Stimulated activated CD4-positive, alpha-beta T cell treated with anti-CD3 and anti-CD28 coated beads, TNF-alpha, amount 100 ng/mL, for 48 hours (primary cell): ENCODE measurements around the gene BCL2L12.

Experiments
- DNase-seq, 3 donors: peaks; one replicate each; pipeline ENCODE4 v3.0.0-alpha.2; 2020; ENCODE audit warnings: low read depth in 3 of 3

BCL2L12 gene

DNA sequence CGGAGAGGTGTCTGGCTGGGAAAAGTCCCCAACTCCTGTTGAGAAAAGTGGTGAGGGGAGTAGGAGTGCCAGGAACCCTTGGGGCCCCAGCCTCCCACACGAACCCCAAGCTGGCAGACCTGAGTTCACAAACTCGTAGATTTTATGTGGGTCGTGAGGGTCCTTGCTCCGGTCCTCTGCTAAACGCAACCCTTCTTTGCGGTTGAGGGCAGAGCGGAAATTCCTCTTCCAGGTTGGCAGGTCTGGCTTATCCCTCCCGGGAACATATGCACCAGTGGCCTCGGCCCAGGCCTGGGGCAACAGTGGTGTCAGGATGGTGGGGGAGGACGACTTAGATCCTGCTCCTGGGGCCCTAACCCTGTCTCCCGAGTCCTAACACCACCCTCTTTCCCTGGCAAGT lies 2.5 kb upstream of the BCL2L12 start:
- no peak for DNase-seq

DNA sequence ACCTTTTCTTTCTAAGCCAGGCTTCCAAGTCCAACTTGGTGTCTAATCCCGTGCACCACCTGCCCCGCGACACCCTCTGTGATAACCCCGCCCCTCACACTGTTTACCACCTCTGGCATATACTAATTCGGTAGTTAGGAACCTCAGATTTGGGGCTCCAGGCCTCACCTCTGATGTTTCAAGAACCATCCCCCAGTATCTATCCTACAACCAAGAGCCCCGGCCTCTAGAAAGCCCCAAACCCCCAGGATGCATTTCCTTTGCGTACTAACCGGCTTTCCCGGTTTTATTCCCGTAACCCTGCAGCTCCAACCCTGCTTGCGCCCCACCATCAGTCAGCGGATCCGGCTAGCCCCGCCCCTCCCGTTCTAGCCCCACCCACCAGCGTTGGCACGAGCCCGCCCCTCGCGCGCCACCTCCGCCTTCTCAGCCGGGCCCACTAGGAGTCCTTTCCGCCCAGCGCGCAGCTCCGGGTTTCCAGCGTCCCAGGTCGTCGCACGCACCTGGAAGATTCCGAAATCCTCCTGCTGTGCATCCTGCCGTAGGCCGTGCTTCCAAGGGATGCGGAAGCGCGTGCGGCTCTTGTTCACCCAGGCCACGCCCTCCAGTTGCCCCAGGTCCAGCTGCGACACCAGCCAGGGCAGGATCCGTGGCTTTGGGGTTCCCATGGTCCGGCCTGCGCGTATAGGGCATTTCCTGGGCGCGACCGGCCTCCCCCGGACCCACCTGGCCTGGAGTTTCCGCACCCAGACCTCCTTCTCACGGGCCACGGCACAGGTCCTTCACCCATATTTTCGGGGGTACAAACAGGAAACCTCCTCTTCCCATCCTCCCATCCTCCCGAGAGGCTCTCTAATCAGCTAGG lies 1.3 kb upstream of the BCL2L12 start:
- peak; percentile 80 to 98 (median 87) for DNase-seq

- no peak for DNase-seq
Measured at GRCh38 chr19:49665036-49665350, 740 bp upstream of the BCL2L12 start.

DNA sequence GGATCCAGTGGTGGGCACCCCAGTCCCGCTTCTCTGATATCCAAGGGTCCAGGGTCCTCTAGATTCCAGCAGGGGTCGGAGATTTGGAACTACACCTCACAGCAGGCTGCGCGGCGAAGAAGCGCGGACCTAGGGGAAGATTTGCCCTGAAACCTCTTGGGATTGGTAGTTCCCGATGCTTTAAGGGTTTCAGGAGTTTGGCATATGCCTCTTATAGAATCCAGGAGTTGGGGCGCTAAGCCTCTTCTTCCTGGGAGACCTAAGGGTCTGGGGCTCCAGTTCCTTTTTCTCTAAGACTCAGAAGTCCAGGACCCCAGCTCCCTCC lies 349 bp downstream of the BCL2L12 start:
- DNase-seq, result no peak

DNA sequence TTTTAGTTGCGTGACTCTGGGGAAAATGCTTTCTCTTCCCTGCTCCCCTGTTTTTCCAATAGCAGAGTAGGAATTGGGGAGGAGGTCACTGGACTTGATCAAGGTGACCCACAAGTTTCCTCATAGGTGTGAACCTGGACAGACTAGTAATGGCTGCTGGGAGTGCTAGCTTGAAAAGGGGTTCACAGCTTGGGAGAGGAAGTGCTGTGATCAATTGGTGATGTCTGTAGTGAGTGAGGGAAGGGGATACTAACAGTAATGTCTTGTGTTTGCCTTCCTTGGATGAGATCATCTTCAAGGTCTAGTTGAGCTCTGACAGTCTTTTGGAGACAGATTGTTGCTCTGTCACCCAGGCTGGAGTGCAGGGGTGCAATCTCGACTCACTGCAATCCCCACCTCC lies 1.7 kb downstream of the BCL2L12 start:
- DNase-seq, result no peak

DNA sequence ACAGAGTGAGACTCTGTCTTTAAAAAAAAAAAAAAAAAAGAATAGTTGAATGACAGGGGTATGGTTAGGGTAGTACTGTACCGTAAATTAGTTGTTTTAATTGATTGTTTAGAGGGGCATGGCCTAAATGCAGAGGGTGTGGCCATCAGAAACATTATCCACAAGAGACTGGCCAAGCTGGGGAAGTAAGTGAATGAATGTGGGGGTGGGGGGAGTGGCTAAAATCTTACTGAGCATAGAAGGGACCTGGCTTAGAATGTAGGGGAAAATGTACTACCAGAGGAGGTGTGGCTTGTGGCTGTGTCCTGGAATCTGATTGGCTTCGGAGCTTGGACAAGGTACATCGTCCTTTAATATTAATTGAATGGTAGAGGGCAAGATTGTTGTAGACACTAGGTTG lies 3.8 kb downstream of the BCL2L12 start:
- DNase-seq, result no peak

GRCh38 chr19:49672131-49672919 lies 6.6 kb downstream of the BCL2L12 start:
- DNase-seq, result peak; percentile 60 to 74 (median 64)

DNA sequence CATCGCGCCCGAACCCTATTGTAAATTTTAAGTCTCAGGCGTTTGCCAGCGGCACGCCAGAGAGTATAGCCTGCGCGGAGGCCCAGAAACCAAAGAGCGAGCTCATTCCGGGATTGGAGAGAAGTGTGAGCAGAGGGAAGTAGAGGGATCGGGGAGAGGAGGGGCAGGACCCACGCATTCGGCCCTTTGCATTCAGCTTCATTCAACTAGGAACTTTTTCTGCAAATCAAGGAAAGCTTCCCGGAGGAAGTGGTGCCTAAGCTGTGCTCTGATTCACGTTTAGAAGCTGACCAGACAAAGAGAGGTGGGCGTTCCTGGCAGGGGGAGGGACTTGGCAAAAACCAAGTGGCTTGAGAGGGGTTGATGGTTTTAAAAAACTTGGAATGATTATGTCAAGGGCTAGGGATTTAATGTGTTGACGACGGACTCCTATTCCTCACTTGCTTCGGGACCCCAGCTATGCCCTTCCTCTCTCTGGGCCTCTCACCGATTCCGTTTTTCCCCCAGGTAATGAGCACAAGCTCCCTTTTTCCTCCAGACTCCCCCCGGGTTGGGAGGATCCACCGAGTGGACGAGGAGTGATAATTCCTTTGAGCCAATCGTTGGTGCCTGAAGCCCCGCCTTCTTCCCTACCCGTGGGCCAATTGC lies 10.5 kb downstream of the BCL2L12 start:
- peak in 2 of 3 donors; percentile 57 to 73 for DNase-seq

- peak; percentile 97 to 99 (median 97) for DNase-seq
Measured at GRCh38 chr19:49676784-49677230, 11.1 kb downstream of the BCL2L12 start.

GRCh38 chr19:49677231-49677900 lies 11.6 kb downstream of the BCL2L12 start, which contains the start of gene PRMT1:
PRMT1 (plus strand) TSS chr19:49677271; CDS start chr19:49677281, 10 bp downstream.
- DNase-seq, result peak in 1 of 3 donors; percentile 36

DNA sequence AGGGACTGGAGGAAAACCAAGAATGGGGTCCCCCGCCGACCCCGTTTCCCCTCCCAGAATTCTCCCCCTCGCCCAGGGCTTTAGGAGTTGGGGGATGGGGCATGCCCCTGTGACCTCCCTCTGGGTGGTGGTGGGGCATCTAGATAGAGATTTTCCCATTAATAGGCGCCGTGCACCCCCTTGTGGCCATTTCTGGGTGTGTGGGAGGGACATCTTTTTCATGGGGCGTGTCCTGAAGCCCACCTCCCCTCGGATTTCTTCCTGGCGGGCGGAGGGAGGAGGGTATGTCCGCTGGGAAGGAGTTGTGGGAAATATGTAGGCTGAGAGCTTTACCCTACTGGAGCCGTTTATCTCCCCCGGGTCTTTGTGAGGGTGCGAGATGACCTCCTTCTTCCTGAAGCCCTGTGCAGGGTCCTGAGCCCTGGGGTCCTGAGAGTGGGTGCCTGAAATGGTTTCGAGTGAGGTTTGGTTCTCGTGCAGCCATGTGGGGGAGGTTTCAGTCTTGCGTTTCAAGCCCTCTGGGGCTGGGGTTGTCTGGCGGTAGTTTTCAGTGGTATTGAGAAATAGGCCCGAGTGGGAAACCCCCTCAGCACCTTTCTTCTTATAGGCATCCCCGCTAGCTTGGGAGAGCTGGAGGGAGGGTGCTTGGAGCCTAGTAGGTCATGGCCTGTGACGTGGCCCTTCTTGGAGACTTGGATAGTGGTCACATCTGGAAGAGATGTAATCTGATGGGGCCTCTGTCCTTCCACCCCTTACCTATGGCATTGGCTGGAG lies 12.4 kb downstream of the BCL2L12 start:
- peak; percentile 65 to 69 (median 69) for DNase-seq

DNA sequence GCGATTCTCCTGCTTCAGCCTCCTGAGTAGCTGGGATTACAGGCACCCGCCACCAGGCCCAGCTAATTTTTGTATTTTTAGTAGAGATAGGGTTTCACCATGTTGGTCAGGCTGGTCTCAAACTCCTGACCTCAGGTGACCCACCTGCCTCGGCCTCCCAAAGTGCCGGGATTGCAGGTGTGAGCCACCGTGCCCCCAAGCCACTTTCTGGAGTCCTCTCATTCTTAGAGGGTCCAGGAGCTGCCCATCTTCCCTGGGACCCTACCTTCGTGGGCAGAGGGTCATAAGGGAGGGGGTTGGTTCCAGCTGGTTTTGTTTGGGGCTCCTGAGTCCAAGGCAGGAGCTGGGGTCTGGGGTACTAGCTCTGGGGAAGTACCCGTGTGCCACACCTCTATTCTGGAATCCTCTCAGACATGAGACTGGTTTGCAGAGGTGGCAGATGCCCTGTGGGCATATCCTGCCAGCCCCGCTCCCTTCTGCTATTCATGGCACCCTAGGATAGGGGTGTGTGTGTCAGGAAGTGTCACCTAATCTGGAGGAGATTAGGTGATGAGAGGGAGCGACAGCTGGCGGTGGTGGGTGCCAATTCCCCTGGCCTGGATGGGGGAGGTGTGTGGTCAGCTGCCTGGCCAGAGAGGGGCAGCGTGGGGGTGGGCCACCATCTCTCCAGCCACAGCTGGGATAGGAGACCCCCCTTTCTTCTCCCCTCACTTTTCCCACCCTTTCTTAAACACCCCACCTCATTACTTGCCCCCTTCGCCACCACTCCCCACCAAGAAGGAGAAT lies 13.4 kb downstream of the BCL2L12 start:
- no peak for DNase-seq

DNA sequence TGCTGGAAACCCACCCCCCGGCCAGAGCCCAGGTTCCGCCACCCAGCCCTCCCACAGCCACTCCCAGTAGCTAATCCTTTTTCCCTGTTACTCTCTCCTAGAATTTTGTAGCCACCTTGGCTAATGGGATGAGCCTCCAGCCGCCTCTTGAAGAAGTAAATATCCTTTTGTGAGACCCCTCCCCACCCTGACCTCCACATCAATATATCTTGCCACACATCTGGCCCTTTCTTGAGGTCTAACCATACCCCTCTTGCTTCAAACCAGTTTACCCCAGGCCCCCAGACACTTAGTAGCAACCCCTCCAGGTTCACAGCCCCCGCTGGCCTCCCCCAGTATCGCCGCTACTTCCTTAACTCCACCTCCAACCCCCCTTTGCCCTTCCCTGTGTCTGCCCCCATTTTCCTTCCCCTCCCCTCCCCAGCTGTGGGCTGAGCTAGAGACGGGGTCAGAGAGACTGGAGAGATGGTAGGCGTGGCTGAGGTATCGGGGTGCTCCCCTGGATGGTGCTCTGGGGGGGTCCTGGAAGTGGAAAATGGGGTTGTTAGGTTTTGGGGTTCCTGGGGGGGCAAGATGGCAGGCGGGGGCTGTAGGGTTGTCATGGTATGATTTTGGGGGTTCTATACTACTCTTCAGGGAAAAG lies 14.2 kb downstream of the BCL2L12 start:
- DNase-seq, result no peak

DNA sequence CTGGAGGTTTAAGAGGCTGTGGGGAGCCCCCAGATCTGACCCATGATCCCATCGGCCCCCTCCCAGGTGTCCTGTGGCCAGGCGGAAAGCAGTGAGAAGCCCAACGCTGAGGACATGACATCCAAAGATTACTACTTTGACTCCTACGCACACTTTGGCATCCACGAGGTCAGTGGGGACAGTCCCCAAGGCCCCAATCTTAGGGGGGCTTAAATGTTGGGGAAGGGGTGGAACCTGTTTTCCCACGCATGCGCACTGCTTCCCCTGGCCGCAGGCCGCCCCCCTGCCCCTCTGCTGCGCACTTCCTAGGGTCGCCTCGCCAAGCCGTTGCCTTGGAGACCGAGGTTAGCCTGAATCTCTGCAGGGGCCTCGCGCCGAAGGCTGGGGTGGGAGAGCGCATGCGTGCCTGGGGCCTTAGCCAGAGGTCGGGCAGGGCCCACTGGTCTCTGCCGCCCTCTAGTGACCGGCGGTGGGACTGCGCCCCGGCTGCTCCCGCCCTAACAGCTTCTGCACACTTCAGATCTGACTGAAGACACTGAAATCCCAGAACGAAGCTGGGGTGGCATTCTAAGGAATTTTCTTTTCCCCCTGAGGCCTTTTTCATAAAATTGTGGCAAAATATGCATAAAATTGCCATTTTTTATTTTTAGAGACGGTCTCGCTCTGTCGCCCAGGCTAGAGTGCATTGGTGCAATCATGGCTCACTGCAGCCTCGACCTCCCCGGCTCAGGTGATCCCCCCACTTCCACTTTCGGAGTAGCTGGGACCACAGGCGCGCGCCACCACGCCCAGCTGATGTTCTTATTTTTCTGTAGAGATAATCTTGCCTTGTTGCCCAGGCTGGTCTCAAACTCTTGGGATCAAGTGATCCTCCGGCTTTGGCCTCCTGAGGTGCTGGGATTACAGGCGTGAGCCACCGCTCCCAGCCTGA lies 15.0 kb downstream of the BCL2L12 start:
- peak; percentile 87 to 95 (median 93) for DNase-seq

DNA sequence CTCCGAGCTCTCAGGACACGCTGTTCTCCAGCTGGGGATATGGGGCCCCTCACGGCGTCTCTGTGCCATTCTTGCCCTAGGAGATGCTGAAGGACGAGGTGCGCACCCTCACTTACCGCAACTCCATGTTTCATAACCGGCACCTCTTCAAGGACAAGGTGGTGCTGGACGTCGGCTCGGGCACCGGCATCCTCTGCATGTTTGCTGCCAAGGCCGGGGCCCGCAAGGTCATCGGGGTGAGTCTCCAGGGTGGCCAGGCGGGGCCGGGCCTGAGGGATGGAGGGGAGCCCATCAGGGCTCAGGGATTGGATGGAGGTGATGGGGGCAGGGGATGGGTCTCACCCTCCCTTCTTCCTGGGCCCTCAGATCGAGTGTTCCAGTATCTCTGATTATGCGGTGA lies 16.1 kb downstream of the BCL2L12 start:
- no peak for DNase-seq

DNA sequence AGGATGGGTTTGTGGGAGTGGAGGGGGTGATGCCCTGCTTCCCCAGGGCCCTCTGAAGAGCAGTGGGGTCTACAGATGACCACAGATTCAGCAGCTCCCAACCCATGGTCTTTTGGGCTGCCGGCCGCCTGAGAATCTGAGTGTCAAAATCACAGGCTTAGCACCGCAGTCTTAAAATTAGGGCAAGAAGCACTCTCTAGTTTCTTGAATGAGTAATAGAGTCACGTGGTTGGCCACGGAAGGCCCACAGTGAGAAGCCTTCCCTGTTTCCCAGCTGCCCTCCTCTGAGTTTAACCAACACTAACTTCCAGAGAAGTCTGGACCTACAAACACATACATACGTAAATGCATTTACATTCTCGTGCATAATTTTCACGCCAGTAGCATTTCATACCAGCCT lies 16.5 kb downstream of the BCL2L12 start:
- no peak for DNase-seq

DNA sequence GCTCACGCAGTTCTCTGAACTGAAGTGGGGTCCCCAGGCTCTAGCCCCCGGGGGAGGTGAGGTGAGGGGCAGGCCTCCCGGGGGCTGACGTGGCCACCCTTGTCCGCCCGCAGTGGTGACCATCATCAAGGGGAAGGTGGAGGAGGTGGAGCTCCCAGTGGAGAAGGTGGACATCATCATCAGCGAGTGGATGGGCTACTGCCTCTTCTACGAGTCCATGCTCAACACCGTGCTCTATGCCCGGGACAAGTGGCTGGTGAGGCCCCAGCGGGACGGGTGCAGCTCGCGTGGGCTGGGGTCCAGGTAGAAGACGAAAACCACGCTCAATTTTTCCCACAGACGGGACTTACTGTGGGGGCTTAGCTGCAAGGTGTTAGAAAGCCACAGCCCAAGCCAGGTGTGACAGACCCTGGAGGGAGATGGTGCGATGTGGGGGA lies 18.1 kb downstream of the BCL2L12 start:
- no peak for DNase-seq

GRCh38 chr19:49684251-49684982 lies 18.7 kb downstream of the BCL2L12 start:
- no peak for DNase-seq
